Skin epidermis (tissue), 12 donors: ENCODE results near the gene SP140.
A peak's percentile ranks its signal among the peaks of the same experiment; 100 is the strongest.
"Not testable (repeated sequence)": the region's sequence is repeated elsewhere in the genome, so short reads cannot be mapped to it uniquely, and the experiment has no call there.

Experiments used
- H3K27ac ChIP-seq, 21 experiments: fragments of 200-600 bp; sonication (generic) in 11 of 21; one replicate each; pipeline ENCODE4 v1.5.0; 2020; ENCODE audit warnings: mild to moderate bottlenecking in 3 of 21, inconsistent platforms in 2 of 21, moderate library complexity in 2 of 21
- H3K4me3 ChIP-seq, 7 experiments: fragments of 200-600 bp; sonication (generic) in 2 of 7; one replicate each; pipeline ENCODE4 v1.5.0; 2020; ENCODE audit warnings: inconsistent platforms in 2 of 7, mild to moderate bottlenecking in 2 of 7, moderate library complexity in 1 of 7

SP140 gene

DNA sequence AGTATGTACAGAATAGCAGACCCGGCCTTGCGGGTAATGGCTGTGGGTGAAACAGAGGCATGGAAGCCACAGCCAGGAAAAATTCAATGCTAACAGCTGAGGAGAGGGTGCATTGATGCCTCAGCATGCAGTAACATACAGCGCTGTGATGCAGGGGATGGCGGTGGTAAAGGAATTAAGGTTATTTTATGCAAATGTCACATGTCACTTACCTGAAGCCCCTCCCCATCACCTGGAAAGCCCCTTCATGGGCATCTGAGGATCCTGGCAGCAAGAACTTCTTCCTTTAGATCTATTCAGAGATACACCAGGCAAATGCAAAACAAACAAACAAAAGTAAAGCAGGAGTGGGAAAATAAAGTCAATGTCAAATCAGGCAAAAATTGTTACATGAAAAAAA lies 4.0 kb upstream of the SP140 start:
- H3K27ac ChIP-seq, result no peak overlapping the region
- H3K4me3 ChIP-seq, result no peak overlapping the region

DNA sequence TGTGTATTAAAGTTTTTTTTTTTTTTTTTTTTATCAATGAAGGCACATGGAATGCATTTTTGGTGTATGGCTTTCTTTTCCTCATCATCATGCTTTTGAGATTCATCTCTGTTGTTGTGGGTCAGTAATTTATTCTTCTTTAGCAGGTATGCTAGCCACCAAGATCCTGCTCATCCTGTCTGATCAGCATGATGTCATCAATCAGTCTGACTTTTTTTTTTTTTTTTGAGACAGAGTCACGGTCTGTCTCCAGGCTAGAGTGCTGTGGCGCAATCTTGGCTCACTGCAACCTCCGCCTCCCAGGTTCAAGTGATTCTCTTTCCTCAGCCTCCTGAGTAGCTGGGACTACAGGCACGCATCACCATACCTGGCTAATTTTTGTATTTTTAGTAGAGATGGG lies 2.7 kb upstream of the SP140 start:
- H3K4me3 ChIP-seq, H3K27ac ChIP-seq: not testable (repeated sequence)

DNA sequence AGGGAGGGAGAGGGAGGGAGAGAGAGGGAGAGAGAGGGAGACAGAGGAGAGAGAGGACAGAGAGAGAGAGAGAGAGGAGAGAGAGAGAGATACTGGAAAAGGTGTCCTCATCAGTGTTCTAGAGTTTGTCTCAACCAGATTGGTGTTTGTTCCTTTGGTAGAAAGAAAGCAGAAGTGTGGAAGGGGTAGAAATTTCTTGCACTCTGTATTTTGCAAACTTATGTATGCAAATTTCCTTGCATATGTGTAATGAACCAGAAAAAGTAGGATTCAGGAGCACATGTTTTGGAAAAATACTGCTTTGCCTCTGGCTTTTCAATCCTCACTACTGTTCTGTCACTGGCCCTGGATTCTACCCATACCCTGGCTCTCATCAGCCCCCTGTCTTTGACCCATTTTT lies 1.1 kb upstream of the SP140 start:
- peak overlapping the region in 3 of 21 experiments; percentile 74 to 82 (median 81) for H3K27ac ChIP-seq
- no peak overlapping the region for H3K4me3 ChIP-seq

DNA sequence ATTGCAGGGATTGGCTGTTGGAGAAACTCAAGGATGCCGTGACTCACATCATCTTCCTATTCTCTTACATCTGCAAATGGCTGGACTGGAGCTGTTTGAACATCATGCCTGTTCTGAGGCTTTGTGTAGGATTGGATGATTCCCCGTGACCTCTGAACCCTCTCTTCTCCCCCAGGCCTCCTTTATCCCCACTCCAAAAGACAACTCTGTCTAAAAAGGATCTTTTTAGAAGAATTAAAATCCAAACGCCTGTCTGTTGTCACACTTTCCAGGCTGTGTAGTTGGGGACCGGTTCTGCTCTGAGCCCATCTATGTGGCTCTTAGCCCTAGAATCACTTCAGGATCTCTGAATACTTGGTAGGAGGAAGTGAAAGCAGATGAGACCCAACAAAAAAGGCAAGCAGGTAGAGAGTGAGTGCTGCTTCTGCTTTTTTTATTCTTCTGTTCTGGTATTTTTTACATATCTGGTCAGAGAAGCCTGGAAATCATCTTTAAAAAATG lies 565 bp downstream of the SP140 start:
- Histone ChIP-seq H3K27ac (peak overlapping the region in 12 of 21 experiments; percentile 23 to 88 (median 58)), H3K4me3 (peak overlapping the region; percentile 0 to 34 (median 13))

DNA sequence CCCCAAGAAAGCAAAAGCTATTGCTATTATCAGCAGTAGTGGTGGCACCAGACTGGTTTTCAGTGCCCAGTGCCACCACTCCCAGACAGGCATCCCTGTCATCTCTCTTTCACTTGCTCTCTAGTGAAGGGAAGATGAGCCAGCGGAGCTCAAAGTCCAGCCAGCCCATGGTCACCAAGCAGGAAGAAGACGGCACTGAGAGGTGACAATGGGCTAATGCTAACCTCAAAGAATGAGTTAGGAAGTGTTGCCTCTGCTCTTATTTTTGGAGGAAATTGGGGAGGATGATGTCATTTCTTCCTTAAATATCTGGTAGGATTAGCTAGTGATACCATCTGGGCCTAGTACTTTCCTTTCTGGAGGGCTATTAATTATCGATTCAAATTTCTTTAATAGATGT lies 1.7 kb downstream of the SP140 start:
- peak overlapping the region in 4 of 21 experiments; percentile 10 to 88 (median 48) for H3K27ac ChIP-seq

DNA sequence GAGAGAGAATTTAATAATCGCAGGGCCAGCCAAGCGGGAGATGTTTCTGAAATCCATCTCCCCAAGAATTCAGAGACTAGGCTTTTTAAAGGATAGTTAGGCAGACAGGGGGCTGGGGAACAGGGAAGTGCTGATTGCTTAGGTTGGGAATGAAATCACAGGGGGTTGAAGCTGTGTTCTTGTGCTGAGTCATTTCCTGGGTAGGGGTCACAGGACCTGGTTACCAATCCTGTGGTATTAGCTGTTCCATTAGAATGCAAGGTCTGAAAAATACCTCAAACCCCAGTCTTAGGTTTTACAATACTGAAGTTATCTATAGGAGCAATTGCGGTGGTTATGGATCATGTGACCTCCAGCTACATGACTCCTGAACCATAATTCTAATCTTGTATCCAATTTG lies 4.6 kb downstream of the SP140 start:
- H3K27ac ChIP-seq, result no peak overlapping the region

More for the DNA sequence above, 1.7 kb downstream of the SP140 start:
- H3K4me3 ChIP-seq, result peak overlapping the region in 2 of 7 experiments; percentile 3 to 6

DNA sequence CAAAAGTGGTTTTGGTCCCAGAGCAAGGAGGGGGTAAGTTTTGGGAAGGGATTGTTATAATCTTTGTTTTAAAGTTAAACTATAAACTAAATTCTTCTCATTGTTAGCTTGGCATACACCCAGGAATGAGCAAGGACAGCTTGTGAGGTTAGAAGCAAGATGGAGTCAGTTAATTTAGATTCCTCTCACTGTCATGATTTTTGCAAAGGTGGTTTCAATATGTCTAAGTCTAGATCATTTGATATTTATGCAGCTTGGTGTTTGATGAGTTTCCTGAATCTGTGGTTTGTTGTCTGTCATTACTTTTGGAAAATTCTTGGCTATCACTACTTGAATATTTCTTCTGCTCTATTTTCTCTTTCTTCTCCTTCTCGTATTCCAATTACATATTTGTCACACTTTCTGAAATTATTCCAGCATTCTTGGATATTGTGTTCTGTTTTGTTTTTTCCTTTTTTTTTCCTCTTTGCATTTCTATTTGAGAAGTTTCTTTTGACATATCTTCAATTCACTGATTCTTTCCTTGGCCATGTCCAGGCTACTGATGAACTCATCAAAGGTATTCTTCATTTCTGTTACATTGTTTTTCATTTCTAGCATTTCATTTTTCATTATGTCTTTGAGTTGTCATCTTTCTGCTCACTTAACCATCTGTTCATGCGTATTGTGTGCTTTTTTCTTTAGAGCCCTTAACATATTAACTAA lies 5.1 kb downstream of the SP140 start:
- Histone ChIP-seq H3K4me3 (no peak overlapping the region), H3K27ac (no peak overlapping the region)

More for the DNA sequence above, 4.6 kb downstream of the SP140 start:
- no peak overlapping the region for H3K4me3 ChIP-seq

DNA sequence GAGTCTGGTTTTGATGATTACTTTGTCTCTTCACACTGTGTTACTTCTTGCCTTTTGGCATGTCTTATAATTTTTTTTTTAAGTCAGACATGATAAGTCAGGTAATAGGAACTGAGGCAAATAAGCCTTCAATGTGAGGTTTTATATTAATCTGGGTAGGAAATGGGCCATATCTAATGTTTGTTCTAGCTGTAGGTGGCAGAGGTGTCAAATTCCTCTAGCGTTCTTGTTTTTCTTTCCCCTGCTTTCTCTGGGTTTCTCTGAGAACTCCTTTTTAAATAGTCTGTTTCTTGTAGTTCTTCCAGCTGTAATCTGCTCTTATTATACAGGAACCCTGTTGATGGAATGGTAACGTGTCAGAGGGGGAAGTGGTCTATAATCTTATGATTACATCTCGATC lies 5.7 kb downstream of the SP140 start:
- Histone ChIP-seq H3K27ac (no peak overlapping the region), H3K4me3 (no peak overlapping the region)

DNA sequence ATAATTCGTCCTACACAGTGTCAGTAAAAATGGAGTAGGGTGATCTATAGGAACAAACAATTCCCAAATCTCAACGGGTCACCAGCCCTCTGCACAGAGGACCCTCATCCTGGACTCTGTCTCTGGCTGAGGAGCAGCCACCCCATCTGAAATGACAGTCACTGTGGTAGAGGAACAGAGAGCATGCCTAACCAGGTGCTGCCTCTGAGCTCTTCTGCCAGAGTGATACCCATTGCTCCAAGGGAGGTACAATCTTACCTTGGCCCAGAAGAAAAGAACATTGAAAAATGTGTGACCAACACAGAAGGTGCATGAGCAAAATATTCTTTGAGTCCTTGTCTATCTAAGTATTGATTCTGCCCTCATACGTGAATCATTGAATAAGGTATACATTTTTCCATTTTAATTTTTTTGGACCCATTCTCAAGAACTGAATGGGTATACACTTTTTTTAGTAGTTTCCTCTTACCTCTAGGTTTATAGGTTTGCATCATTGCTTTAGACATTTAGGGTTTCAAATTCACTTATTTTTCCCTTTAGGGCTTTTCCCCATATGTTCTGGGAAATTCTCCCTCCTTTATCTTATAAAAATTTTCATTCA lies 8.7 kb downstream of the SP140 start:
- Histone ChIP-seq H3K4me3 (no peak overlapping the region), H3K27ac (no peak overlapping the region)

DNA sequence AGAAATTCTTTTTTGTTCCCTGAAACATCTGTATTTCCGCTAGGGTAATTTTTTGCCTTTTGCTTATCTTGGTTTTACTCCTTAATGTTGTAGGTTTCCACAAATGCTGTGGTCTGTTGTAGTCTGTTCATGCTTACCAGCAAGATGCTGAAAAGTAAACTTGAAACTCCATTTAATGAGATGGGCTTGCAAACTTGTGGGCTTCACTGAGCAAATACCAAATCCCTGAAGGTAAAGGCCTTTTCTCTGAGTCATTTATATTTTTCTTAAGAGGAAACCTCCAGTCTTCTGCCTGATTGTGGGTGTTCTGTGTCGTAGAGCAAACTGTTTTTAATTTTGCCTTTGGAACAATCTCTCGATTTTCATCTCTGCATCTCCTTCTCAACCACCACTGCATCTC lies 9.3 kb downstream of the SP140 start:
- H3K27ac ChIP-seq, result no peak overlapping the region
- H3K4me3 ChIP-seq, result no peak overlapping the region

DNA sequence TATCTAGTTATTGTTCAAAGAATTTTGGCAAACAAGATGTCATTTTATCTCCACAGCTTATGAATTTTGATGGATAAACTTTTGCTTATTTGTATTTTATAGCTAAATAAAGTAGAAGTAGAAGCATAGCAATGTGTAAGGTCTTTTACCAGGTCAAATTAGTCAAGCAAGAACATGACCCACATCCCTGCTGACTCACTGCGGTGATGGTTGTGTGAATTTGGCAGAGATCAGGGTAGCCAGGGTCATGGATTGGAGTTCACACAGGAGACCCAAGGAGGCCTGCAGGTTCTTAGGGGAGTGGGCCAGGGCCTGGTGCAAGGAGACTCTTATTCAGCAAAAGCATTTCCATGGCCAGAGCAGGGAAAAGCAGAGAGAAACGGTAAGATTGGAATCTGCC lies 18.7 kb downstream of the SP140 start:
- no peak overlapping the region for H3K4me3 ChIP-seq
- H3K27ac ChIP-seq, result no peak overlapping the region

DNA sequence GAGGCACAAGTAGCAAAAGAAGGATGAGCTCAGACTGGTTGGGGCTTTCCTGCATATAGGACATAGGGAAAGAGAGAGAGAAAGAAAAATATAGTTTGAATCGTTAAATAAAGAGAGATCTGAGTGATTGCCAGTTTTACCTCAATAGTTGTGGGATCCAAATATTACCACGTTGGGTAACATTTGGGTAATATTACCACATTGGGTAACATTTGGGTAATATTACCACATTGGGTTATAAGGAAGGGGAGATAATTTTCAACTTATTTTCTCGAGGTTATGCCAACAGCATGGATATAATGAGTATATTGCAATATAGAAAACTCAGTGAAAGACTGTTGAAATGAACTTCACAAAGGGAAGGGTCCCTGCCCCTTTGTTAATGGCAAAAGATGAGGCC lies 20.7 kb downstream of the SP140 start:
- Histone ChIP-seq H3K4me3 (no peak overlapping the region), H3K27ac (no peak overlapping the region)

DNA sequence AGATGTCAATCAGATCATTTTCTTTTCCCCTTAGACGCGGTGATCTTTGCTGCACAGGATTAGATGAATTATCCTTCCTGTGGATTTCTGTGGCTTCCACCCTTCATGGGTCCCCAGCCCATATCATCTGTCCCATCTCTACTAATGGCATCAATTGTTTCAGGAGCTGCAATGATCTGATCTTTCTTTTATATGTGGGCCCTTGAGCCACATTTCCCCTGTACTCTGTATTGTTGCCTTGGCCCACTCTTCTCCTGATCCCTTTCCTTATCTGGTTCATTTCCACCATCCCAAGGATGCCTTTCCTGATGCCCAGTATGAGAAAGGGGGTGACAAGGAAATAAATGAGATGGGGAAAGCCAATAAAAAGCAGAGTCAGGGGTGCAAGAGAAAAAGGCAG lies 24.7 kb downstream of the SP140 start:
- Histone ChIP-seq H3K27ac (no peak overlapping the region), H3K4me3 (no peak overlapping the region)

DNA sequence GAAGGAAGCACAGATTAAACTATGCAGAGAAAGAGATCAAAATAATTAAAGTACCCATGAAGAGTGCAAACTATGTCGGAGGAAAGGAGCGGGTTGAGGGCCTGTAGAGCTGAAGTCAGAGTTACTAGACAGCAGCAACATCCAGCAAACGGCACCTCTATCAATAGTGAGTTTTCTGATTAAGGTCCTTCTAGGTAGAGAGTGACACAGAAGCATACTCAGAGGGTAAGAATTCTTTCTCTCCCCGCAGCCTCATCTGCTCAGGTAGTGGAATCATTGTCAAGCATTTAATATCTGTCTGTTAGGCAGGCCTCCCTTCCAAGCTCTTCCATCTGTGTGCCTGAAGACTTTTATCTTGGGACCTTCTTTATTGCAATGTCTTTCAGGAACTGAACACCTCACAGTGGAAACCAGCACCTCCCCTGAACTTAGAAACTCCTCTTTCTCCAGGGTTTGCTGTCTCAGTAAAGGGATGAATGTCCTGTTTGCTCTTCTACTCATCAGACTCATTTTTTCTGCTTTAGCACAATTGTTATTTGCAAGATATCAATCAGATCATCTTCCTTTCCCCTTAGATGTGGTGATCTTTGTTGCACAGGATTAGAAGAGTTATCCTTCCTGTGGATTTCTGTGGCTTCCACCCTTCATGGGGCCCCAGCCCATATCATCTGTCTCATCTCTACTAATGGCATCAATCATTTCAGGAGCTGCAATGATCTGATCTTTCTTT lies 28.8 kb downstream of the SP140 start:
- Histone ChIP-seq H3K4me3 (no peak overlapping the region), H3K27ac (peak overlapping the region in 1 of 21 experiments; percentile 55)

DNA sequence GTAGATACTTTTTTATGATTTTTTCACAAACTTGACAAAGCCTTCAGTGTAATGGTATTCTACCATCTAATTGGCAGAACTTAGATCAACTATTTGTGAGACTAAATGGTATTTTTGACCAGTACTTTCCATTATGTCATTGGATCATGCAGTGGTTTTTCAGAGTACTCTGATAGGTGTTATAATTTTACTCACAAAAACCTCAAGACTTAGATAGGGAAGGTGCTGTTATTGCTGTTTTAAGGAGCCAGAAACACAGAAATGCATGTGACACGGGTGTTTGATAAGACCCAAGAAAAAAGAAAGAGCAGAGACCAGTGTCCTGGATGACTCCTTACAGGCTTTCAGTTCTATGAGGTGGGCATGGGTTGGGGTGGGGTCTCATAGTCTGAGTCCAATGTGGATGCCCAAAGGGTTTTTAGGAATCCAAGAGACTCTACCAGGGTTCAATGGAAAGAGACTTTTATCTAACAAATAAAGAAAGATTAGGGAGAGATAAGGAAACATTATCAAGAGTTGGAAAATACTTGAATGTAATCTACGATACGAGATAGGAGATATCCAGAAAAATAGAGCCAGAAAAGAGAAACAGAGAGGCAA lies 31.3 kb downstream of the SP140 start:
- no peak overlapping the region for H3K27ac ChIP-seq
- H3K4me3 ChIP-seq, result no peak overlapping the region

DNA sequence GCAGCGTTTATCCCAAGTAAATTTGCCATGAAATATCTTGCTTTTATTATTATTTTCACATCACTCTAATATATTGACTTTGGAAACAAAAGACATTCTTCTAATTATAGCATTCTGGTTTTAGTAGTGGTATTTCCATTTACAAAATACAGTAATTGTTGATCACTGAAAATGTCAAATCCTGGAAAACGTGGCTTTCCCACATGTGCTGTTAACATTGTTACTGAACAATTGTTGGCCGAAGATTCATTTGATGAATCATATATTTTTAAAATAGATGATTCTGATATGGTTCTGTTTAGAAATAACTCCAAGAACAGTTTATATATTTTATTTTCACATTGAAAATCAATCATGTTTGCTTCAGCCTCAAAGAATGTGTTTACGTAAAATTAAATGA lies 32.9 kb downstream of the SP140 start:
- Histone ChIP-seq H3K4me3 (no peak overlapping the region), H3K27ac (peak overlapping the region in 1 of 21 experiments; percentile 25)

DNA sequence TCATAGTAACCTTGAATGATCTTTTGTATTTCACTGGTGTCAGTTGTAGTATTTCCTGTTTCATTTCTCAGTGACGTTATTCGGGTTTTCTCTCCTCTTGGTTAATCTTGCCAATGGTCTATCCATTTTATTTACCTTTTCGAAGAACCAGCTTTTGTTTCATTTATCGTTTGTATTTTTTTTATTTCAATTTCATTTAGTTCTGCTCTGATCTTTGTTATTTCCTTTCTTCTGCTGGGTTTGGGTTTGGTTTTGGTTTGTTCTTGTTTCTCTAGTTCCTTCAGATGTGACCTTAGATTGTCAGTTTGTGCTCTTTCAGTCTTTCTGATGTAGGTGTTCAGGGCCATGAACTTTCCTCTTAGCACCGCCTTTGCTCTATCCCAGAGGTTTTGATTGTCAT lies 36.7 kb downstream of the SP140 start:
- Histone ChIP-seq H3K4me3 (no peak overlapping the region), H3K27ac (no peak overlapping the region)

DNA sequence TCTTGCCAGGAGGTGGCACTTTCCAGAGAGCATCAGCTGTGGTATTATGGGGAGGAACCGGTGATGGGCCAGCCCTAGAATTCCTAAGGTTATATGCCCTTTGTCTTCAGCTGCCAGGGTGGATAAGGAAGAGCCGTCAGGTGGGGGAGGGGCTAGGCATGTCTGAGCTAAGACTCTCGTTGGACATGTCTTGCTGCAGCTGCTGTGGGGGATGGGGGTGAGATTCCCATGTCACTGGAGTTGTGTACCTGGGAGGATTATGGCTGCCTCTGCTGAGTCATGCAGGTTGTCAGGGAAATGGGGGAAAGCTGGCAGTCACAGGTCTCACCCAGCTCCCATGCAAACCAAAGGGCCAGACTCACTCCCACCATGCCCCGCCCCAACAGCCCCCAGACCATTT lies 39.4 kb downstream of the SP140 start:
- H3K27ac ChIP-seq, H3K4me3 ChIP-seq: not testable (repeated sequence)

DNA sequence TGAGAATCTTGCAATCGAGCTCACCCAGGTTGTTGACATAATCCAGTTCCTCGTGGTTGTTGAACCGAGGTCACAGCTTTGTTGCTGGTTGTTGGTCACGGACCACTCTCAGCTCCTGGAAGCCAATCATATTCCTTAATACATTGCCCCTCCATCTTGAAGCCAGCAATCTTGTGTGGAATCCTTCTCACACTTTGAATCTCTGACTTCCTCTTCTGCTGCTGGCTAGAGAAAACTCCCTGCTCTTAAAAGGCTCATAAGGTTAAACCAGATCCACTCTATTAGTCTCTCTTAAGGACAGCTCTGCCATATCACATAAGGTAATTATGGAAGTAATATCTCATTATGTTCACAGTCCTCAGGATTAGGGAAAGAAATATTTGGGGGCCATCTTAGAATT lies 41.1 kb downstream of the SP140 start:
- H3K27ac ChIP-seq, result no peak overlapping the region
- H3K4me3 ChIP-seq, result no peak overlapping the region

DNA sequence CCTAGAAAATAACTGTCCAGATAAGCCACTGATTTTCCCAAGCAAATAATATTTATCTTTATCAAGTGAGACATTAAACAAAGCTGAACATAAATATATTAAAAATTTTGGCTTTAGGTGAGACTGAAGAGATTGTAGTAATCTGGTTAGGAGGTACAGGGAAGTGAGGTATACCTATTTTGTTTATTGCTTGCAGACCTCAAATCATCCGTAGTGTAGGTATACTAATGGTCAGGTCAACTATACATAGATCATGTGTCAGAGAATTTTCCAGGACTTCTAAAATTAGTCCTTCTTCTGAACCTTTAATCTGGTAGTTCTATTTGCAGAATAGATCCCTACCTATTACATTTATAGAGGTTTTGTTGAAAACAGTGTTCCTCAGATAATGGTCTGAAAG lies 41.5 kb downstream of the SP140 start:
- no peak overlapping the region for H3K27ac ChIP-seq
- no peak overlapping the region for H3K4me3 ChIP-seq
